Activated CD4-positive, alpha-beta T cell treated with anti-CD3 and anti-CD28 coated beads, Interleukin-2, Interleukin-6, amounts not matched to agents 100 ng/mL and 50 ng/mL, durations not matched to agents 16 hours and 8 hours (primary cell): ENCODE data around the gene CYP1A2.

Experiments
- DNase-seq: peaks from one replicate; pipeline ENCODE4 v3.0.0-alpha.2; 2020

Gene CYP1A2

GRCh38 chr15:74742422-74742821 is 6.2 kb upstream of the CYP1A2 start:
- no peak for DNase-seq

- no peak for DNase-seq
These were observed 2.3 kb upstream of the CYP1A2 start for GRCh38 chr15:74746389-74746788.

- no peak for DNase-seq
These were observed 1.2 kb downstream of the CYP1A2 start for GRCh38 chr15:74749832-74750231.

GRCh38 chr15:74750751-74751150 is 2.1 kb downstream of the CYP1A2 start:
- no peak for DNase-seq

GRCh38 chr15:74752011-74752410 is 3.4 kb downstream of the CYP1A2 start:
- DNase-seq: no peak

- DNase-seq: no peak
These were observed 3.9 kb downstream of the CYP1A2 start for GRCh38 chr15:74752531-74752930.

GRCh38 chr15:74754593-74755215 is 6.1 kb downstream of the CYP1A2 start:
- DNase-seq: no peak

- DNase-seq: no peak
These were observed 10.1 kb downstream of the CYP1A2 start for GRCh38 chr15:74758736-74759135.

- no peak for DNase-seq
These were observed 14.1 kb downstream of the CYP1A2 start for GRCh38 chr15:74762791-74763150.

GRCh38 chr15:74763416-74763815 is 14.8 kb downstream of the CYP1A2 start:
- no peak for DNase-seq

GRCh38 chr15:74767167-74768098 is 18.8 kb downstream of the CYP1A2 start:
- no peak for DNase-seq

GRCh38 chr15:74768099-74768770 is 19.6 kb downstream of the CYP1A2 start:
- no peak for DNase-seq

- DNase-seq: peak; percentile 80
These were observed 20.2 kb downstream of the CYP1A2 start for GRCh38 chr15:74768771-74769342.

- no peak for DNase-seq
These were observed 20.9 kb downstream of the CYP1A2 start for GRCh38 chr15:74769463-74770025.

- no peak for DNase-seq
These were observed 21.7 kb downstream of the CYP1A2 start for GRCh38 chr15:74770211-74770903.

GRCh38 chr15:74773329-74773728 is 24.7 kb downstream of the CYP1A2 start:
- DNase-seq: no peak

- no peak for DNase-seq
These were observed 25.1 kb downstream of the CYP1A2 start for GRCh38 chr15:74773731-74774252.

GRCh38 chr15:74775132-74775562 is 26.5 kb downstream of the CYP1A2 start:
- no peak for DNase-seq

GRCh38 chr15:74775894-74776293 is 27.2 kb downstream of the CYP1A2 start:
- DNase-seq: no peak

- DNase-seq: peak; percentile 83
These were observed 28.4 kb downstream of the CYP1A2 start for GRCh38 chr15:74776821-74777768.
